HEK293 (cell line): ENCODE measurements around the gene SLCO4A1.
A peak's percentile ranks its signal among the peaks of the same experiment; 100 is the strongest.

Source experiments
- CTCF ChIA-PET: fragments of 350-600 bp; formaldehyde crosslinking; extraction: SDS; loops from one replicate; lab custom pipeline; 2021; ENCODE audit warnings: antibody characterized with exemption; lab: Yijun Ruan, JAX
- POLR2A ChIA-PET: fragments of 300-600 bp; formaldehyde crosslinking; extraction: SDS; loops from one replicate; lab custom pipeline; 2020; ENCODE audit warnings: antibody characterized with exemption, inconsistent platforms; lab: Yijun Ruan, JAX
- H3K27ac ChIP-seq: fragments of 200-500 bp; sonication (Bioruptor generic); 2 replicates; pipeline ENCODE4 v1.5.1; 2014; ENCODE audit warnings: low read depth, low read length, control low read depth, inconsistent platforms; ENCODE audit errors: extremely low read depth
- H3K36me3 ChIP-seq, 2 experiments: fragments of 200-500 bp in 1 of 2; sonication (Bioruptor generic) in 1 of 2; 1 replicate in 1 of 2; 2 replicates in 1 of 2; pipeline ENCODE4 v1.5.1; 2014 to 2017; ENCODE audit warnings: inconsistent platforms in 2 of 2, low read length in 2 of 2; ENCODE audit not compliant: control insufficient read depth in 2 of 2, insufficient read depth in 1 of 2
- H3K4me1 ChIP-seq: fragments of 200-500 bp; sonication (Bioruptor generic); 2 replicates; pipeline ENCODE4 v1.5.1; 2014; ENCODE audit warnings: mild to moderate bottlenecking, low read length, inconsistent platforms; ENCODE audit not compliant: control insufficient read depth, insufficient read depth
- H3K4me3 ChIP-seq: 2 replicates; pipeline ENCODE4 v1.5.1; 2011; ENCODE audit warnings: low read depth, mild to moderate bottlenecking, control low read depth, low read length, moderate library complexity
- H3K9me3 ChIP-seq: fragments of 200-500 bp; sonication (Bioruptor generic); 2 replicates; pipeline ENCODE4 v1.5.1; 2014; ENCODE audit warnings: low read depth, low read length, inconsistent platforms; ENCODE audit not compliant: control insufficient read depth, insufficient read depth
- GLI2 ChIP-seq: fragments of 450-650 bp; formaldehyde crosslinking; IDR thresholded peaks from 2 replicates; pipeline ENCODE4; 2017; ENCODE audit warnings: missing biosample characterization, missing genetic modification characterization, low read depth, borderline replicate concordance
- GLIS2 ChIP-seq: fragments of 450-650 bp; formaldehyde crosslinking; IDR thresholded peaks from 2 replicates; pipeline ENCODE4 v1.5.1; 2016; ENCODE audit warnings: missing biosample characterization, missing genetic modification characterization
- KLF1 ChIP-seq: fragments of 450-650 bp; formaldehyde crosslinking; IDR thresholded peaks from 2 replicates; pipeline ENCODE4 v1.5.1; 2016; ENCODE audit warnings: missing biosample characterization, missing genetic modification characterization
- KLF10 ChIP-seq: fragments of 450-650 bp; IDR thresholded peaks from 2 replicates; pipeline ENCODE4 v1.5.1; 2018; ENCODE audit warnings: missing biosample characterization, mild to moderate bottlenecking, missing genetic modification characterization
- KLF7 ChIP-seq: fragments of 450-650 bp; formaldehyde crosslinking; IDR thresholded peaks from 2 replicates; pipeline ENCODE4 v1.5.1; 2016; ENCODE audit warnings: missing biosample characterization, missing genetic modification characterization, borderline replicate concordance
- MEIS1 ChIP-seq: sonication (generic); formaldehyde crosslinking; IDR thresholded peaks from 2 replicates; pipeline ENCODE4 v1.8.1; 2022; ENCODE audit warnings: missing genetic modification reagents, mild to moderate bottlenecking, borderline replicate concordance
- PRDM1 ChIP-seq: fragments of 450-650 bp; formaldehyde crosslinking; IDR thresholded peaks from 2 replicates; pipeline ENCODE4; 2016; ENCODE audit warnings: missing biosample characterization, missing genetic modification characterization
- RBAK ChIP-seq: fragments of 450-650 bp; formaldehyde crosslinking; IDR thresholded peaks from 2 replicates; pipeline ENCODE4 v1.5.1; 2016; ENCODE audit warnings: missing biosample characterization, missing genetic modification characterization
- REPIN1 ChIP-seq: fragments of 450-650 bp; formaldehyde crosslinking; IDR thresholded peaks from 2 replicates; pipeline ENCODE4 v1.5.1; 2017; ENCODE audit warnings: missing biosample characterization, missing genetic modification characterization, low read depth
- YY1 ChIP-seq: fragments of 450-650 bp; formaldehyde crosslinking; IDR thresholded peaks from 2 replicates; pipeline ENCODE4 v1.5.1; 2018; ENCODE audit warnings: missing biosample characterization, missing genetic modification characterization
- ZFP3 ChIP-seq: fragments of 450-650 bp; formaldehyde crosslinking; IDR thresholded peaks from 2 replicates; pipeline ENCODE4 v1.5.1; 2016; ENCODE audit warnings: low read depth, missing biosample characterization, missing genetic modification characterization
- ZNF10 ChIP-seq: fragments of 450-650 bp; formaldehyde crosslinking; IDR thresholded peaks from 2 replicates; pipeline ENCODE4 v1.5.1; 2017; ENCODE audit warnings: missing biosample characterization, missing genetic modification characterization
- ZNF335 ChIP-seq: fragments of 450-650 bp; formaldehyde crosslinking; conservative IDR thresholded peaks from 2 replicates; pipeline ENCODE4 v1.5.1; 2016; ENCODE audit warnings: missing biosample characterization, missing genetic modification characterization
- ZNF354C ChIP-seq: fragments of 450-650 bp; formaldehyde crosslinking; IDR thresholded peaks from 2 replicates; pipeline ENCODE4 v1.5.1; 2016; ENCODE audit warnings: missing biosample characterization, missing genetic modification characterization, low read depth, borderline replicate concordance
- ZNF391 ChIP-seq: fragments of 450-650 bp; formaldehyde crosslinking; IDR thresholded peaks from 2 replicates; pipeline ENCODE4 v1.5.1; 2016; ENCODE audit warnings: low read depth, missing biosample characterization, missing genetic modification characterization, borderline replicate concordance
- ZNF473 ChIP-seq: fragments of 450-650 bp; formaldehyde crosslinking; IDR thresholded peaks from 2 replicates; pipeline ENCODE4 v1.5.1; 2017; ENCODE audit warnings: missing biosample characterization, missing genetic modification characterization
- ZNF571 ChIP-seq: fragments of 450-650 bp; formaldehyde crosslinking; IDR thresholded peaks from 2 replicates; pipeline ENCODE4 v1.5.0; 2017; ENCODE audit warnings: missing biosample characterization, missing genetic modification characterization
- ZNF629 ChIP-seq: fragments of 450-650 bp; formaldehyde crosslinking; IDR thresholded peaks from 2 replicates; pipeline ENCODE4 v1.5.1; 2017; ENCODE audit warnings: missing biosample characterization, missing genetic modification characterization
- ZNF677 ChIP-seq: fragments of 450-650 bp; IDR thresholded peaks from 2 replicates; pipeline ENCODE4 v1.5.0; 2018; ENCODE audit warnings: missing biosample characterization, mild to moderate bottlenecking, missing genetic modification characterization, moderate library complexity
- ZNF776 ChIP-seq: fragments of 450-650 bp; formaldehyde crosslinking; IDR thresholded peaks from 2 replicates; pipeline ENCODE4 v1.5.0; 2017; ENCODE audit warnings: missing biosample characterization, missing genetic modification characterization, borderline replicate concordance
- ZNF843 ChIP-seq: fragments of 450-650 bp; formaldehyde crosslinking; IDR thresholded peaks from 2 replicates; pipeline ENCODE4 v1.5.1; 2016; ENCODE audit warnings: missing biosample characterization, missing genetic modification characterization
- TF ChIP-seq, protein P1 (sequence below): fragments of 450-650 bp; formaldehyde crosslinking; IDR thresholded peaks from 2 replicates; pipeline ENCODE4 v1.5.1; 2016; ENCODE audit warnings: missing biosample characterization, missing genetic modification characterization, low read depth
- TF ChIP-seq, protein P2 (sequence below): fragments of 450-650 bp; formaldehyde crosslinking; IDR thresholded peaks from 2 replicates; pipeline ENCODE4 v1.5.1; 2016; ENCODE audit warnings: missing biosample characterization, missing genetic modification characterization
- TF ChIP-seq, protein P3 (sequence below): fragments of 450-650 bp; formaldehyde crosslinking; IDR thresholded peaks from 2 replicates; pipeline ENCODE4 v1.5.1; 2016; ENCODE audit warnings: missing biosample characterization, missing genetic modification characterization, low read depth
- TF ChIP-seq, protein P4 (sequence below): fragments of 450-650 bp; formaldehyde crosslinking; IDR thresholded peaks from 2 replicates; pipeline ENCODE4 v1.5.1; 2016; ENCODE audit warnings: missing biosample characterization, missing genetic modification characterization

The SLCO4A1 gene

GRCh38 chr20:62609811-62610757 lies 32.2 kb upstream of the SLCO4A1 start:
- POLR2A ChIA-PET, result no interaction called here
- H3K27ac ChIP-seq, result no peak overlapping the region
- TF ChIP-seq ZNF677 (no peak), ZNF776 (no peak), ZNF843 (tag by site-specific recombination) (no peak), GLI2 (tag by site-specific recombination) (no peak), MEIS1 (CRISPR knock-in tag) (no peak), ZNF335 (tag by site-specific recombination) (no peak), ZNF10 (tag by site-specific recombination) (no peak), YY1 (tag by site-specific recombination) (no peak), ZNF571 (tag by site-specific recombination) (no peak), ZNF473 (tag by site-specific recombination) (no peak), ZNF629 (tag by site-specific recombination) (no peak), PRDM1 (no peak), GLIS2 (tag by site-specific recombination) (no peak), REPIN1 (no peak), ZNF391 (tag by site-specific recombination) (no peak)
- TF ChIP-seq, protein P1, sequence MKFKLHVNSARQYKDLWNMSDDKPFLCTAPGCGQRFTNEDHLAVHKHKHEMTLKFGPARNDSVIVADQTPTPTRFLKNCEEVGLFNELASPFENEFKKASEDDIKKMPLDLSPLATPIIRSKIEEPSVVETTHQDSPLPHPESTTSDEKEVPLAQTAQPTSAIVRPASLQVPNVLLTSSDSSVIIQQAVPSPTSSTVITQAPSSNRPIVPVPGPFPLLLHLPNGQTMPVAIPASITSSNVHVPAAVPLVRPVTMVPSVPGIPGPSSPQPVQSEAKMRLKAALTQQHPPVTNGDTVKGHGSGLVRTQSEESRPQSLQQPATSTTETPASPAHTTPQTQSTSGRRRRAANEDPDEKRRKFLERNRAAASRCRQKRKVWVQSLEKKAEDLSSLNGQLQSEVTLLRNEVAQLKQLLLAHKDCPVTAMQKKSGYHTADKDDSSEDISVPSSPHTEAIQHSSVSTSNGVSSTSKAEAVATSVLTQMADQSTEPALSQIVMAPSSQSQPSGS (tag by site-specific recombination), result no peak
- TF ChIP-seq, protein P2, sequence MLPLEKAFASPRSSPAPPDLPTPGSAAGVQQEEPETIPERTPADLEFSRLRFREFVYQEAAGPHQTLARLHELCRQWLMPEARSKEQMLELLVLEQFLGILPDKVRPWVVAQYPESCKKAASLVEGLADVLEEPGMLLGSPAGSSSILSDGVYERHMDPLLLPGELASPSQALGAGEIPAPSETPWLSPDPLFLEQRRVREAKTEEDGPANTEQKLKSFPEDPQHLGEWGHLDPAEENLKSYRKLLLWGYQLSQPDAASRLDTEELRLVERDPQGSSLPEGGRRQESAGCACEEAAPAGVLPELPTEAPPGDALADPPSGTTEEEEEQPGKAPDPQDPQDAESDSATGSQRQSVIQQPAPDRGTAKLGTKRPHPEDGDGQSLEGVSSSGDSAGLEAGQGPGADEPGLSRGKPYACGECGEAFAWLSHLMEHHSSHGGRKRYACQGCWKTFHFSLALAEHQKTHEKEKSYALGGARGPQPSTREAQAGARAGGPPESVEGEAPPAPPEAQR, result no peak
- TF ChIP-seq, protein P3, sequence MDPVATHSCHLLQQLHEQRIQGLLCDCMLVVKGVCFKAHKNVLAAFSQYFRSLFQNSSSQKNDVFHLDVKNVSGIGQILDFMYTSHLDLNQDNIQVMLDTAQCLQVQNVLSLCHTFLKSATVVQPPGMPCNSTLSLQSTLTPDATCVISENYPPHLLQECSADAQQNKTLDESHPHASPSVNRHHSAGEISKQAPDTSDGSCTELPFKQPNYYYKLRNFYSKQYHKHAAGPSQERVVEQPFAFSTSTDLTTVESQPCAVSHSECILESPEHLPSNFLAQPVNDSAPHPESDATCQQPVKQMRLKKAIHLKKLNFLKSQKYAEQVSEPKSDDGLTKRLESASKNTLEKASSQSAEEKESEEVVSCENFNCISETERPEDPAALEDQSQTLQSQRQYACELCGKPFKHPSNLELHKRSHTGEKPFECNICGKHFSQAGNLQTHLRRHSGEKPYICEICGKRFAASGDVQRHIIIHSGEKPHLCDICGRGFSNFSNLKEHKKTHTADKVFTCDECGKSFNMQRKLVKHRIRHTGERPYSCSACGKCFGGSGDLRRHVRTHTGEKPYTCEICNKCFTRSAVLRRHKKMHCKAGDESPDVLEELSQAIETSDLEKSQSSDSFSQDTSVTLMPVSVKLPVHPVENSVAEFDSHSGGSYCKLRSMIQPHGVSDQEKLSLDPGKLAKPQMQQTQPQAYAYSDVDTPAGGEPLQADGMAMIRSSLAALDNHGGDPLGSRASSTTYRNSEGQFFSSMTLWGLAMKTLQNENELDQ (tag by site-specific recombination), result no peak
- no peaks in the 10 kb centered on the region for H3K9me3 ChIP-seq
- CTCF ChIA-PET, result interaction anchor here (0.7 to 2.4 kb wide), 3 partner anchors 110 to 184 kb away, joined by 3 to 10 read pairs (median 3); no protein-coding TSS in a partner anchor
- no peaks in the 10 kb centered on the region for H3K36me3 ChIP-seq
- H3K4me1 ChIP-seq, result no peaks in the 10 kb centered on the region
- H3K4me3 ChIP-seq, result no peak overlapping the region

GRCh38 chr20:62611012-62611411 lies 31.3 kb upstream of the SLCO4A1 start:
- no peaks in the 10 kb centered on the region for H3K36me3 ChIP-seq
- H3K4me1 ChIP-seq, result no peaks in the 10 kb centered on the region
- CTCF ChIA-PET, result interaction anchor here (0.6 to 2.4 kb wide), 2 partner anchors 111 to 516 kb away, joined by 3 to 10 read pairs; no protein-coding TSS in a partner anchor
- H3K9me3 ChIP-seq, result no peaks in the 10 kb centered on the region
- H3K4me3 ChIP-seq, result no peak overlapping the region
- H3K27ac ChIP-seq, result no peak overlapping the region
- TF ChIP-seq, protein P4, sequence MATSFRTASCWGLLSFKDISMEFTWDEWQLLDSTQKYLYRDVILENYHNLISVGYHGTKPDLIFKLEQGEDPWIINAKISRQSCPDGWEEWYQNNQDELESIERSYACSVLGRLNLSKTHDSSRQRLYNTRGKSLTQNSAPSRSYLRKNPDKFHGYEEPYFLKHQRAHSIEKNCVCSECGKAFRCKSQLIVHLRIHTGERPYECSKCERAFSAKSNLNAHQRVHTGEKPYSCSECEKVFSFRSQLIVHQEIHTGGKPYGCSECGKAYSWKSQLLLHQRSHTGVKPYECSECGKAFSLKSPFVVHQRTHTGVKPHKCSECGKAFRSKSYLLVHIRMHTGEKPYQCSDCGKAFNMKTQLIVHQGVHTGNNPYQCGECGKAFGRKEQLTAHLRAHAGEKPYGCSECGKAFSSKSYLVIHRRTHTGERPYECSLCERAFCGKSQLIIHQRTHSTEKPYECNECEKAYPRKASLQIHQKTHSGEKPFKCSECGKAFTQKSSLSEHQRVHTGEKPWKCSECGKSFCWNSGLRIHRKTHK (tag by site-specific recombination), result no peak
- TF ChIP-seq RBAK (tag by site-specific recombination) (peak; percentile 96), KLF1 (no peak), KLF10 (no peak), ZNF354C (no peak), KLF7 (tag by site-specific recombination) (no peak), ZNF391 (tag by site-specific recombination) (no peak), ZFP3 (tag by site-specific recombination) (no peak)
- TF ChIP-seq, all 188 proteins: peak for 1
- POLR2A ChIA-PET, result no interaction called here
